H9 (cell line): ENCODE results near the gene MR1. TPM values are rescaled to one million over a fixed set of nuclear protein-coding genes. Genes with fewer than 3 reads are reported as not detected.

Experiments used
- DNase-seq: peaks from one replicate; pipeline ENCODE4 v3.0.0-alpha.2; 2017
- H2AFZ ChIP-seq: one replicate; pipeline ENCODE4 v1.6.1; 2013; ENCODE audit warnings: mild to moderate bottlenecking, low read length, control low read depth, moderate library complexity
- H2AK5ac ChIP-seq: 2 replicates; pipeline ENCODE4 v1.6.1; 2013; ENCODE audit warnings: low read length, control low read depth, mixed read lengths; ENCODE audit not compliant: insufficient read length
- H2BK120ac ChIP-seq: one replicate; pipeline ENCODE4 v1.6.1; 2013; ENCODE audit warnings: low read depth, mild to moderate bottlenecking, low read length, control low read depth, inconsistent platforms; ENCODE audit not compliant: poor library complexity, severe bottlenecking
- H2BK12ac ChIP-seq: 2 replicates; pipeline ENCODE4 v1.6.1; 2013; ENCODE audit warnings: low read length, control low read depth, mixed read lengths, low read depth; ENCODE audit not compliant: insufficient read length
- H2BK15ac ChIP-seq: 2 replicates; pipeline ENCODE4 v1.6.1; 2013; ENCODE audit warnings: low read depth, low read length, control low read depth
- H2BK20ac ChIP-seq: one replicate; pipeline ENCODE4 v1.6.1; 2013; ENCODE audit warnings: low read depth, mild to moderate bottlenecking, low read length, control low read depth, inconsistent platforms; ENCODE audit not compliant: poor library complexity, severe bottlenecking
- H2BK5ac ChIP-seq: 2 replicates; pipeline ENCODE4 v1.6.1; 2013; ENCODE audit warnings: low read length, control low read depth, mixed read lengths; ENCODE audit not compliant: insufficient read length
- H3K14ac ChIP-seq: 2 replicates; pipeline ENCODE4 v1.6.1; 2013; ENCODE audit warnings: low read length, control low read depth; ENCODE audit not compliant: insufficient read depth
- H3K18ac ChIP-seq: 2 replicates; pipeline ENCODE4 v1.6.1; 2013; ENCODE audit warnings: low read depth, mild to moderate bottlenecking, mixed read lengths, low read length, control low read depth; ENCODE audit not compliant: insufficient read length
- H3K23ac ChIP-seq: 2 replicates; pipeline ENCODE4 v1.6.1; 2013; ENCODE audit warnings: low read length, control low read depth, mixed read lengths, low read depth; ENCODE audit not compliant: insufficient read length
- H3K23me2 ChIP-seq: 2 replicates; pipeline ENCODE4 v1.6.1; 2013; ENCODE audit warnings: low read depth, mild to moderate bottlenecking, mixed read lengths, low read length, control low read depth; ENCODE audit not compliant: insufficient read length, poor library complexity, severe bottlenecking
- H3K27ac ChIP-seq: 2 replicates; pipeline ENCODE4 v1.5.1; 2013; ENCODE audit warnings: low read length, control low read depth, mixed read lengths, low read depth; ENCODE audit not compliant: insufficient read length
- H3K27me3 ChIP-seq: 2 replicates; pipeline ENCODE4 v1.6.1; 2013; ENCODE audit warnings: low read length, control low read depth, inconsistent platforms; ENCODE audit not compliant: insufficient read depth
- H3K4ac ChIP-seq: 2 replicates; pipeline ENCODE4 v1.6.1; 2013; ENCODE audit warnings: low read depth, mild to moderate bottlenecking, control low read depth, inconsistent platforms, low read length, moderate library complexity
- H3K4me1 ChIP-seq: 2 replicates; pipeline ENCODE4 v1.6.1; 2013; ENCODE audit warnings: low read length, control low read depth, inconsistent platforms; ENCODE audit not compliant: insufficient read depth
- H3K4me2 ChIP-seq: 2 replicates; pipeline ENCODE4 v1.6.1; 2013; ENCODE audit warnings: low read length, control low read depth, mixed read lengths; ENCODE audit not compliant: insufficient read length, insufficient read depth
- H3K56ac ChIP-seq: 2 replicates; pipeline ENCODE4 v1.6.1; 2013; ENCODE audit warnings: low read depth, mild to moderate bottlenecking, mixed read lengths, low read length, control low read depth; ENCODE audit not compliant: insufficient read length
- H3K79me1 ChIP-seq: 2 replicates; pipeline ENCODE4 v1.6.1; 2013; ENCODE audit warnings: low read depth, mild to moderate bottlenecking, moderate library complexity, low read length, control low read depth, inconsistent platforms; ENCODE audit not compliant: insufficient read depth, poor library complexity, severe bottlenecking
- H3K79me2 ChIP-seq: 2 replicates; pipeline ENCODE4 v1.6.1; 2013; ENCODE audit warnings: low read length, control low read depth, inconsistent platforms; ENCODE audit not compliant: insufficient read depth
- H3K9ac ChIP-seq: 2 replicates; pipeline ENCODE4 v1.6.1; 2013; ENCODE audit warnings: low read length, control low read depth, mixed read lengths; ENCODE audit not compliant: insufficient read length; ENCODE audit errors: extremely low read depth
- H3K9me3 ChIP-seq: one replicate; pipeline ENCODE4 v1.6.1; 2013; ENCODE audit warnings: low read depth, low read length, inconsistent platforms; ENCODE audit not compliant: control insufficient read depth
- H3T11ph ChIP-seq: one replicate; pipeline ENCODE4 v1.6.1; 2013; ENCODE audit warnings: mild to moderate bottlenecking, low read length, control low read depth, inconsistent platforms
- H4K20me1 ChIP-seq: one replicate; pipeline ENCODE4 v1.6.1; 2013; ENCODE audit not compliant: control insufficient read depth, insufficient read length, insufficient read depth
- H4K5ac ChIP-seq: 2 replicates; pipeline ENCODE4 v1.6.1; 2013; ENCODE audit warnings: low read depth, mild to moderate bottlenecking, mixed read lengths, low read length, control low read depth; ENCODE audit not compliant: insufficient read length
- H4K8ac ChIP-seq: replicated peaks from 2 replicates; pipeline ENCODE4 v1.6.1; 2013; ENCODE audit warnings: low read length, control low read depth, mixed read lengths, low read depth; ENCODE audit not compliant: insufficient read length
- H4K91ac ChIP-seq: 2 replicates; pipeline ENCODE4 v1.6.1; 2013; ENCODE audit warnings: low read depth, mild to moderate bottlenecking, moderate library complexity, mixed read lengths, low read length, control low read depth; ENCODE audit not compliant: insufficient read length
- H3K27ac Mint-ChIP-seq, 3 experiments: 2 replicates in 2 of 3; 3 replicates in 1 of 3; pipeline ENCODE4 v1.8.0; 2020 to 2021; ENCODE audit warnings: mixed read lengths in 3 of 3, mild to moderate bottlenecking in 1 of 3, moderate library complexity in 1 of 3
- H3K27me3 Mint-ChIP-seq: 2 replicates; pipeline ENCODE4 v1.8.0; 2021; ENCODE audit warnings: low read depth, mild to moderate bottlenecking, moderate library complexity, mixed read lengths
- H3K36me3 Mint-ChIP-seq, 3 experiments: 2 replicates in 2 of 3; 3 replicates in 1 of 3; pipeline ENCODE4 v1.8.0; 2020 to 2021; ENCODE audit warnings: low read depth in 3 of 3, mixed read lengths in 3 of 3; ENCODE audit not compliant: insufficient read depth in 1 of 3
- H3K4me1 Mint-ChIP-seq, 2 experiments: 2 replicates each; pipeline ENCODE4 v1.8.0; 2020; ENCODE audit warnings: mixed read lengths in 2 of 2
- H3K4me3 Mint-ChIP-seq, 2 experiments: 2 replicates in 1 of 2; 3 replicates in 1 of 2; pipeline ENCODE4 v1.8.0; 2020 to 2021; ENCODE audit warnings: mild to moderate bottlenecking in 2 of 2, mixed read lengths in 2 of 2, moderate library complexity in 1 of 2
- H3K9me3 Mint-ChIP-seq, 2 experiments: 2 replicates in 1 of 2; 3 replicates in 1 of 2; pipeline ENCODE4 v1.8.0; 2020; ENCODE audit warnings: mild to moderate bottlenecking in 2 of 2, mixed read lengths in 2 of 2, moderate library complexity in 1 of 2
- WGBS: extraction: QIAGEN DNeasy Blood & Tissue Kit; methylation state at CpG from one replicate; pipeline ENCODE4 v1.1.7; 2013; ENCODE audit warnings: missing lambda C conversion rate, low lambda C conversion rate, mixed read lengths; ENCODE audit not compliant: insufficient read length; ENCODE audit errors: extremely low coverage; 5-methylcytosine and 5-hydroxymethylcytosine counted together
- total RNA-seq: library from RNA; stranded (reverse); gene quantifications from 2 replicates; pipeline ENCODE4 v1.2.1, GENCODE V29; 2021
- TF ChIP-seq, protein P1 (sequence below): fragments of 200-600 bp; sonication (generic); conservative IDR thresholded peaks from 3 replicates; pipeline ENCODE4 v1.8.0; 2021; ENCODE audit warnings: antibody characterized with exemption, mild to moderate bottlenecking

Gene MR1
- total RNA-seq, 1 experiment from 2014 or later, result 0.02 TPM

DNA sequence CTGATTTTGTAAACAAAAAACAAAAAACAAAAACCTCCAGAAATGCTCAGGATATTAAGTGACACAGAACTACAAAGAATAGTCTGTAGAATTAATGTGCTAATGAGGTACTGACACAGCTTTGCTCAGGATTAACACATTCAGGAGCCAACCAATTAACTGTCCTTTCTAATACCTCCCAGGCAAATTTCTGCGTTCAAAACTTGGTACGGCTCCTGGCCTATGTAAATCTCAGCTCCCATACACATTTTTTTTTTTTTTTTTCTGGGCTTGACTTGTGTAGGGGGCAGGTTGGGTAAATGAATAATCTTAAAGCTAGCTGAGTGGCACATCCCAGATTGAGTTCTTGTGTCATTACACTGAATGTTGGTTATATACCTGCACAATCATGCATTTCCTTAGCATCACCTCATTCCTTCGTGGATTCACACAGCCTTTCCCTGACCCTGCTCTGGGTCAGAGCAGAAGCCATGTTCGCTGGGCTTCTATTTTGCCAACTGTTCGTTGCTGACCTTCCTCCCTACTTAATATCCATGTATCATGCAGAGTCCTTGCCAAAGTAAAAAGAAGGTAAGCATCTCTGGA, 42.1 kb downstream of the MR1 start:
- no peak overlapping the region for H3K56ac ChIP-seq
- no peak overlapping the region for H3K27ac Mint-ChIP-seq
- H4K8ac ChIP-seq, result no peak overlapping the region
- H3K4ac ChIP-seq, result no peak overlapping the region
- no CpG with 5 or more reads among the region's 5 CpGs for WGBS
- H3K14ac ChIP-seq, result no peak overlapping the region
- peaks cover 3% of the 10 kb centered on the region; the same call in 1 of the 2 replicates for H3K27me3 Mint-ChIP-seq
- H2AFZ ChIP-seq, result no peak overlapping the region
- no peaks in the 10 kb centered on the region for H4K20me1 ChIP-seq
- no peaks in the 10 kb centered on the region for H3K79me2 ChIP-seq
- H2AK5ac ChIP-seq, result no peak overlapping the region
- no peaks in the 10 kb centered on the region for H3K79me1 ChIP-seq
- no peak overlapping the region for H3K27ac ChIP-seq
- H3K4me1 ChIP-seq, result peaks cover 2% of the 10 kb centered on the region; the same call in 1 of the 2 replicates
- no peak overlapping the region for H3K9ac ChIP-seq
- no peak overlapping the region for H2BK15ac ChIP-seq
- peaks cover 30 to 37% of the 10 kb centered on the region in 2 experiments for H3K4me1 Mint-ChIP-seq
- TF ChIP-seq, protein P1, sequence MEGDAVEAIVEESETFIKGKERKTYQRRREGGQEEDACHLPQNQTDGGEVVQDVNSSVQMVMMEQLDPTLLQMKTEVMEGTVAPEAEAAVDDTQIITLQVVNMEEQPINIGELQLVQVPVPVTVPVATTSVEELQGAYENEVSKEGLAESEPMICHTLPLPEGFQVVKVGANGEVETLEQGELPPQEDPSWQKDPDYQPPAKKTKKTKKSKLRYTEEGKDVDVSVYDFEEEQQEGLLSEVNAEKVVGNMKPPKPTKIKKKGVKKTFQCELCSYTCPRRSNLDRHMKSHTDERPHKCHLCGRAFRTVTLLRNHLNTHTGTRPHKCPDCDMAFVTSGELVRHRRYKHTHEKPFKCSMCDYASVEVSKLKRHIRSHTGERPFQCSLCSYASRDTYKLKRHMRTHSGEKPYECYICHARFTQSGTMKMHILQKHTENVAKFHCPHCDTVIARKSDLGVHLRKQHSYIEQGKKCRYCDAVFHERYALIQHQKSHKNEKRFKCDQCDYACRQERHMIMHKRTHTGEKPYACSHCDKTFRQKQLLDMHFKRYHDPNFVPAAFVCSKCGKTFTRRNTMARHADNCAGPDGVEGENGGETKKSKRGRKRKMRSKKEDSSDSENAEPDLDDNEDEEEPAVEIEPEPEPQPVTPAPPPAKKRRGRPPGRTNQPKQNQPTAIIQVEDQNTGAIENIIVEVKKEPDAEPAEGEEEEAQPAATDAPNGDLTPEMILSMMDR, result no peak
- H3K18ac ChIP-seq, result no peak overlapping the region
- H3K4me3 Mint-ChIP-seq, result no peak overlapping the region
- H4K5ac ChIP-seq, result no peak overlapping the region
- H3K9me3 Mint-ChIP-seq, result peaks cover 2 to 3% of the 10 kb centered on the region in 2 experiments; a peak in 2 of 5 replicates
- no peak overlapping the region for H3K23ac ChIP-seq
- DNase-seq, result no peak
- H2BK20ac ChIP-seq, result no peak overlapping the region
- H3K9me3 ChIP-seq, result no peaks in the 10 kb centered on the region
- H3K27me3 ChIP-seq, result no peaks in the 10 kb centered on the region
- no peak overlapping the region for H3K4me2 ChIP-seq
- peaks cover 0 to 4% (median 0%) of the 10 kb centered on the region in 3 experiments; a peak in 2 of 7 replicates for H3K36me3 Mint-ChIP-seq
- no peaks in the 10 kb centered on the region for H3K23me2 ChIP-seq
- no peak overlapping the region for H2BK120ac ChIP-seq
- H4K91ac ChIP-seq, result no peak overlapping the region
- H2BK5ac ChIP-seq, result no peak overlapping the region
- no peak overlapping the region for H2BK12ac ChIP-seq
- H3T11ph ChIP-seq, result no peak overlapping the region
